ENCODE data around the gene APCDD1.

The APCDD1 gene

DNA sequence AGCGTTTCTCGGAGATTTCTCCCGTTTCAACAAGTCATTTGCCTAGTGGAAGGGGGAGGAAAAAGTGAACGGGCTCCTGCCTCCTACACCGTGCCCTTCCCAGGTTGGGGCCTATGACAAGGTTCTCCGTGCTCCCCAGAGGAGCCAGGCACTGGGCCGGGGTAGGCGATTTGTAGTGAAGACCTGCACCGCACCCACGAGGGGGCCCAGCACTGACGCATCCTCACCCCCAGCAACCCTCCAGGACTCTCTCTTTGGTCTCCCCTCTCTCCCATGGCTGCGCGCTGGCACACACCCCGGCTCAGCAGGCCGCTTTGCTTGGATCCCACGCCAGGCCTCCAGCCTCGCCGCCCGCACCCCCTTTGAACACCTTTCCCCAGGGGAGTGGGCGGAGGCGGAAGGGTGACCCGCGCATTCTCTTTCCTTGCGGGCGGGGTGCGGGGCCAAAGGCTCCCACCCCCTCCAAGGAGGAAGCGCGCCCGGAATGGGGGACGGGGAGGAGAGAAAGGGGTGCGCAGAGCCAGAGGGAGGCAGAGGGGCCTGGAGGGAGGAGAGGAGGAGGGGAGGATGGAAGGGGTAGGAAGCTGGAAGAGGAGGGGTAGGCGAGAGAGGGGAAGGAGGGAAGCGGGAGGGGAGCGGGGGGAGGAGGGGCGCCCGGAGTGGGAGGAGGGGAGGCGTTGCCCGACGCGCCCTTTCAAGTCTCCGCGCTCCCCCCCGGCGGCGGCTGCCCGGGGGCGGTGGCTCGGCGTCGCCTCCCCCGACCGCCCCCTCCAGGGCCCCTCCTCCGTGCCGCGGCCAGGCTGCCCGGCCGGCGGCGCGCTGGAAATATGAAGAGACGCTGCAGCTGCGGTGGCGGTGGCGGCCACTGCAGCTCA, at the start of gene APCDD1:
APCDD1 (plus strand) TSS at position 830 of the 875 bp plus-strand sequence. CDS start 347 bp downstream, outside the sequence.
- TF ChIP-seq, protein P1, sequence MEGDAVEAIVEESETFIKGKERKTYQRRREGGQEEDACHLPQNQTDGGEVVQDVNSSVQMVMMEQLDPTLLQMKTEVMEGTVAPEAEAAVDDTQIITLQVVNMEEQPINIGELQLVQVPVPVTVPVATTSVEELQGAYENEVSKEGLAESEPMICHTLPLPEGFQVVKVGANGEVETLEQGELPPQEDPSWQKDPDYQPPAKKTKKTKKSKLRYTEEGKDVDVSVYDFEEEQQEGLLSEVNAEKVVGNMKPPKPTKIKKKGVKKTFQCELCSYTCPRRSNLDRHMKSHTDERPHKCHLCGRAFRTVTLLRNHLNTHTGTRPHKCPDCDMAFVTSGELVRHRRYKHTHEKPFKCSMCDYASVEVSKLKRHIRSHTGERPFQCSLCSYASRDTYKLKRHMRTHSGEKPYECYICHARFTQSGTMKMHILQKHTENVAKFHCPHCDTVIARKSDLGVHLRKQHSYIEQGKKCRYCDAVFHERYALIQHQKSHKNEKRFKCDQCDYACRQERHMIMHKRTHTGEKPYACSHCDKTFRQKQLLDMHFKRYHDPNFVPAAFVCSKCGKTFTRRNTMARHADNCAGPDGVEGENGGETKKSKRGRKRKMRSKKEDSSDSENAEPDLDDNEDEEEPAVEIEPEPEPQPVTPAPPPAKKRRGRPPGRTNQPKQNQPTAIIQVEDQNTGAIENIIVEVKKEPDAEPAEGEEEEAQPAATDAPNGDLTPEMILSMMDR (IDR thresholded peaks at IDR 0.05), result no peak
- TF ChIP-seq ZFX (IDR thresholded peaks at IDR 0.05; ENCODE audit: borderline replicate concordance), result no peak
- no peak within 1 kb of the TSS for H3K27ac ChIP-seq

DNA sequence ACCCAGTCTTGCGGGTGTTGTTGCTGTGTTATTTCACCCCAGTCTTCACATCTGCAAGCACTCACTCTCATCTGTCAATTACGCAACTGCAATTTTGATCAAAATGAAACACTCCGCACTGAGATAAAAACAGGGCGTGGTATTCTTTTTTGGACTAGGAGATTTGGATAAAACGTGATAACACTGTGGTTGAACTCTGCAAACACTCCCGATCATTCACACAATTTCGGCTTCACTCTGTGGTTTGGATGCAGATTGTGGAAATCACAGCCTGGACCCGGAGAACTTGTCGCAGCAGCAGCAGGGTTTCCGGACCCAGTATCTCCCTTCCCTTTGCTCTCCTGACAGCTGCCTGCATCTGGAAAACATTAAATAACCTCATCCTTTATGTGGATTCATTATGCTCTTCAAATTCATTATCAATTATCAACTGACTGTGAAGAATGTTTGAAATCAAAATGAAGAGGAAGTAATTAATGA, 49.4 kb upstream of the APCDD1 start:
- H3K27ac ChIP-seq, result no peak overlapping the region
- TF ChIP-seq, protein P1 (IDR thresholded peaks at IDR 0.05), result no peak

DNA sequence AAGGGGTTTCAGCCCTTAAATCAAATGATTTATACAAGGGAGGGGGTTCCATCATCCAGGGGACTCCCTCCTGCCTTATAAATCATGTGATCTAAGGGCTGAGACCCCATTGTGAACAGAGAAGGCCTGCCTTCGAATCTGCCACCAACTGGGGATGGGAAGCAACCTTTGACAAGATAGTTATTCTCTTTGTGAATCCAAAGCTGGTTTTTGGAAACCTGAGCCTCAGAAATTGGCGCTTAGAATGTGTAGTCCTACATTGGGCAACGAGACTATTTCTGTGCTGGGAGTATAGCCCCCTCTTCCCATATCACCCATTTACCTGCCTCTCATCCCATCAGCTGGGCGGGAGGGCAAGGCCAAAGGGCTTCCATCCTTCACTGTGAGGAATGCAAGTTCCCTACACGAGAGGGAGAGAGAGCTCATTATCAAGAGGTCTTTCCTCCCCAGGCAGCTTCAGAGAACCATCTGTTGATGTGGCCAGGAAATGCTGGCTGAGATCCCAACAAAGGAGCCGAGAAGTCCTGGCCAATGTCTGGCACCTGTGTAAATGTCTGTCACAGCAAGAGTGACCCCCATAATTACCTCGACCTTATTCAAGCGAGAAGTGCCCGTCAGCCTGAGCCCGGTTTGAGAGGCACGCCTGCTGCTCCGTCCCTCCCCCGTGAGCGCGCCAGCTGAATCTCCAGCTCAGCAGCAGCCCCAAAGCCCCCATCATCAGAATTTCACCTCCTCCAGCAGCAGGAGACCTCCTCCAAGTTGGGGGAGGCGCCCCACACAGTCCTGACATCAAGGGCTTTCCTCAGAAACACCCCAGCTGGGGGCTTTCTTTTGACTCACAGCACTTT, 48.4 kb upstream of the APCDD1 start:
- H3K27ac ChIP-seq, result no peak overlapping the region
- TF ChIP-seq ZFX (IDR thresholded peaks at IDR 0.05; ENCODE audit: borderline replicate concordance), result no peak
- TF ChIP-seq, protein P1 (IDR thresholded peaks at IDR 0.05), result no peak

DNA sequence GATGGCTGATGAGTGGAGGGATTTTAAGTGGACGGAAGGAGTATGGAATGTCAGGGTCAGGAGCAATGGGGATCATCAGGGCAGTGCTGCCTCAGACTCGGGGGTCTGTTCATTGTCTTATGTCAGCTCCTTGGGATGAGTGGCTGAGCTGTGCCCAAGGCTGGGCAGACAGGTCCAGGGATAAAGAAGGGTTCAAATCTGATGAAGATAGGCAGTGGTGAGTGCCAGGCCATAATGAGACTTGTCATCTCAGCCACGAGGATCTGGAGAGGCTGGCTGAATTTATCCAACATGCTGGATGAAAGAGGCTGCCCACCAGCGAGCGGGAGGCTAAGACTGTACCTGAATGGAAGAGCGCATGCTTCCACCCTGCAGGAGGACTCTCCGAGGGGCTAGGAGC, 46.3 kb upstream of the APCDD1 start:
- no peak overlapping the region for H3K27ac ChIP-seq
- TF ChIP-seq, protein P1 (IDR thresholded peaks at IDR 0.05), result no peak
- TF ChIP-seq ZFX (IDR thresholded peaks at IDR 0.05; ENCODE audit: borderline replicate concordance), result no peak

DNA sequence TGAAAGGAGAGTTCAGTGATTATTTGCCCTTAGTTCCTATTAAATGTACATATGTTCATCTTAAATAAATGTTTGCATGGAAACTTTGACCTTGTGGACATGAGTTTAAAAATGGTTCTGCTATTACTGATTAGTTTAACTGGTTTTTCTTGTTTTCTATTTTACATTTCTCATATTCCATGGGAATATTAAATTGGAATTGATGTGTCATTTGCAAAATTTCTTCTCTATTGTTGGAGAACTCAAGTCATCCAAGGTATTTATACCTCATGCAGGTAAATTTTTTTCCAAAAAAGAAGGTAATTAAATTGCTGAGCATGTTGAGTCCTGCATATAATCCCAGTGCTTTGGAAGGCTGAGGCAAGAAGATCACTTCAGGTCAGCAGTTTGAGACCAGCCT, 45.4 kb upstream of the APCDD1 start:
- TF ChIP-seq, protein P1 (IDR thresholded peaks at IDR 0.05), result no peak
- TF ChIP-seq ZFX (IDR thresholded peaks at IDR 0.05; ENCODE audit: borderline replicate concordance), result no peak
- H3K27ac ChIP-seq, result no peak overlapping the region

DNA sequence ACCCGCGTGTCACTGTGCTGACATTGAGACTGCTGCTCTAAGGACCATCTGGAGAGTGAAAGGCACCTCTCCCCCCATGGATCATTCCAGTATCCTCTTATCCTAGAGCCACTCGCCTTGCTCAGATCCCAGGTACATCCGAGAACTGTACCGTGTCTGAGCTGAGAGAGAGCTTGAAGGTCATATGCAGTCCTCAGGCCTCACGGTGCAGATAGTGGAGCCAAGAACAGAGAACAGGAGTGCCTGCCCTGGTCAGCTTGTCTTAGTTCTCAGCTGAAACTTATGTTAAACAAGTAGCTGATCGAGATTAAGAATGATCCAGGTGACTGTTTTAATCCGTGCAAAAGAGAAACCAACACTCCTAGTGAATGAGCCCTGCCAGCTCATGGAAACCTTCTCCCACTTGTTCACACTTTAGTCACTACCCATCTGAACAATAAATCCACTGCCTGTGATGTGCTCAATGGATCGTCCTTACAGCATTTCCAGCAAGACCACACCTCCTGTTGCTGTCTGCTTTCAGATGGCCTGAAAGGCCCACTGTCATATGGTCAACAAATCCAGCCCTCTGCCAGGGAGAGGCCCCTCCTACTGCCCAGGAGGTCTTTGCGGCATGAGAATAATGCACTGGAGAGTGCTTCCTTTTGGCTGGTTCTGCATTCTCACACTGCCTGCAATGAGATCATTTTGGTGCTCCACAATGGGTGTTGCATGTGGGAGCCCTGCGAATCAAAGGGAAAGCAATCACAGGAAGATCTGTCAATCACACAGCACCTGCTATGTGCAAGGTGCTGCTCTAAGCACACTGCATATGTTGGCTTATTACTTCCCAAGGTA, 43.7 kb upstream of the APCDD1 start:
- no peak for TF ChIP-seq ZFX (IDR thresholded peaks at IDR 0.05; ENCODE audit: borderline replicate concordance)
- TF ChIP-seq, protein P1 (IDR thresholded peaks at IDR 0.05), result no peak
- H3K27ac ChIP-seq, result no peak overlapping the region
